GM19372 (cell line): Measurements from ENCODE around the gene GREB1L.

Source experiments
- ATAC-seq: cut with Tn5 transposase; IDR thresholded peaks from one replicate; pipeline ENCODE4 v1.9.1; 2021; ENCODE audit warnings: mild to moderate bottlenecking, low read depth, moderate library complexity; ENCODE audit not compliant: unreplicated experiment

Gene GREB1L

GRCh38 chr18:21468514-21469164 lies 226.6 kb downstream of the GREB1L start:
- no peak for ATAC-seq

GRCh38 chr18:21472741-21473140 lies 230.7 kb downstream of the GREB1L start:
- ATAC-seq = no peak

- no peak for ATAC-seq
Observed at GRCh38 chr18:21474621-21475020, 232.6 kb downstream of the GREB1L start.

GRCh38 chr18:21479721-21480120 lies 237.7 kb downstream of the GREB1L start:
- no peak for ATAC-seq

- no peak for ATAC-seq
Observed at GRCh38 chr18:21481739-21482138, 239.7 kb downstream of the GREB1L start.

GRCh38 chr18:21483051-21483450 lies 241.0 kb downstream of the GREB1L start:
- no peak for ATAC-seq

GRCh38 chr18:21484851-21485636 lies 243.0 kb downstream of the GREB1L start:
- ATAC-seq = no peak

GRCh38 chr18:21486905-21487437 lies 244.9 kb downstream of the GREB1L start:
- no peak for ATAC-seq

- no peak for ATAC-seq
Observed at GRCh38 chr18:21489119-21489750, 247.2 kb downstream of the GREB1L start.

GRCh38 chr18:21489919-21490495 lies 248.0 kb downstream of the GREB1L start:
- no peak for ATAC-seq

GRCh38 chr18:21490748-21491147 lies 248.7 kb downstream of the GREB1L start:
- no peak for ATAC-seq

- ATAC-seq = no peak
Observed at GRCh38 chr18:21496277-21496835, 254.3 kb downstream of the GREB1L start.

GRCh38 chr18:21499997-21500396 lies 258.0 kb downstream of the GREB1L start:
- no peak for ATAC-seq

- no peak for ATAC-seq
Observed at GRCh38 chr18:21502661-21503060, 260.6 kb downstream of the GREB1L start.

- no peak for ATAC-seq
Observed at GRCh38 chr18:21507913-21508701, 266.1 kb downstream of the GREB1L start.

GRCh38 chr18:21509062-21509461 lies 267.0 kb downstream of the GREB1L start:
- ATAC-seq = no peak

GRCh38 chr18:21513292-21513691 lies 271.3 kb downstream of the GREB1L start:
- ATAC-seq = no peak

GRCh38 chr18:21513741-21514140 lies 271.7 kb downstream of the GREB1L start:
- no peak for ATAC-seq

GRCh38 chr18:21522530-21522929 lies 280.5 kb downstream of the GREB1L start:
- no peak for ATAC-seq

GRCh38 chr18:21525916-21526315 lies 283.9 kb downstream of the GREB1L start:
- no peak for ATAC-seq
